Uterus (tissue), 2 donors: ENCODE results near the gene WNT9A.

ENCODE experiments used
- POLR2A ChIP-seq, 2 donors: fragments of 450-650 bp; IDR thresholded peaks; one replicate each; pipeline ENCODE4 v1.6.1; 2016; ENCODE audit warnings: antibody characterized with exemption in 2 of 2, mild to moderate bottlenecking in 1 of 2, moderate library complexity in 1 of 2
- TF ChIP-seq, protein P1 (sequence below), 4 experiments: fragments of 200-600 bp in 2 of 4; fragments of 450-650 bp in 2 of 4; sonication (generic) in 2 of 4; IDR thresholded peaks; one replicate each; pipeline ENCODE4 v1.5.1; 2016 to 2019; ENCODE audit warnings: antibody characterized with exemption in 4 of 4, mild to moderate bottlenecking in 2 of 4, moderate library complexity in 1 of 4

GRCh38 chr1:227942716-227943261, 4.9 kb downstream of the WNT9A start:
- TF ChIP-seq, protein P1, sequence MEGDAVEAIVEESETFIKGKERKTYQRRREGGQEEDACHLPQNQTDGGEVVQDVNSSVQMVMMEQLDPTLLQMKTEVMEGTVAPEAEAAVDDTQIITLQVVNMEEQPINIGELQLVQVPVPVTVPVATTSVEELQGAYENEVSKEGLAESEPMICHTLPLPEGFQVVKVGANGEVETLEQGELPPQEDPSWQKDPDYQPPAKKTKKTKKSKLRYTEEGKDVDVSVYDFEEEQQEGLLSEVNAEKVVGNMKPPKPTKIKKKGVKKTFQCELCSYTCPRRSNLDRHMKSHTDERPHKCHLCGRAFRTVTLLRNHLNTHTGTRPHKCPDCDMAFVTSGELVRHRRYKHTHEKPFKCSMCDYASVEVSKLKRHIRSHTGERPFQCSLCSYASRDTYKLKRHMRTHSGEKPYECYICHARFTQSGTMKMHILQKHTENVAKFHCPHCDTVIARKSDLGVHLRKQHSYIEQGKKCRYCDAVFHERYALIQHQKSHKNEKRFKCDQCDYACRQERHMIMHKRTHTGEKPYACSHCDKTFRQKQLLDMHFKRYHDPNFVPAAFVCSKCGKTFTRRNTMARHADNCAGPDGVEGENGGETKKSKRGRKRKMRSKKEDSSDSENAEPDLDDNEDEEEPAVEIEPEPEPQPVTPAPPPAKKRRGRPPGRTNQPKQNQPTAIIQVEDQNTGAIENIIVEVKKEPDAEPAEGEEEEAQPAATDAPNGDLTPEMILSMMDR (IDR thresholded peaks at IDR 0.05), result no peak
- TF ChIP-seq POLR2A (IDR thresholded peaks at IDR 0.05), result no peak
